Activated CD4-positive, alpha-beta T cell treated with anti-CD3 and anti-CD28 coated beads for 24 hours (primary cell): ENCODE data around the gene FBXW5.

ENCODE experiments used
- DNase-seq, 2 donors: peaks; one replicate each; pipeline ENCODE4 v3.0.0-alpha.2; 2020; ENCODE audit warnings: low read depth in 2 of 2

Gene FBXW5

DNA sequence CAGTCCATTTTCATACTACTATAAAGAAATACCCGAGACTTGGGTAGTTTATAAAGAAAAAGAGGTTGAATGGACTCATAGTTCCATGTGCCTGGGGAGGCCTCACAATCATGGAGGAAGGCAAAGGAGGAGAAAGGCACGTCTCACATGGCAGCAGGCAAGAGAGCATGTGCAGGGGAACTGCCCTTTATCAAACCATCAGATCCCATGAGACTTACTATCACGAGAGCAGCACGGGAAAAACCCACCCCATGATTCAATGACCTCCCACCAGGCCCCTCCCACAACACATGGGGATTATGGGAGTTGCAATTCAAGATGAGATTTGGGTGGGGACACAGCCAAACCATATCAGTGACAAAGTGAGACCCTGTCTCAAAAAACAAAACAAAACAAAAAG, 38.3 kb downstream of the FBXW5 start:
- no peak for DNase-seq

GRCh38 chr9:136903041-136903554, 41.4 kb downstream of the FBXW5 start:
- no peak for DNase-seq

DNA sequence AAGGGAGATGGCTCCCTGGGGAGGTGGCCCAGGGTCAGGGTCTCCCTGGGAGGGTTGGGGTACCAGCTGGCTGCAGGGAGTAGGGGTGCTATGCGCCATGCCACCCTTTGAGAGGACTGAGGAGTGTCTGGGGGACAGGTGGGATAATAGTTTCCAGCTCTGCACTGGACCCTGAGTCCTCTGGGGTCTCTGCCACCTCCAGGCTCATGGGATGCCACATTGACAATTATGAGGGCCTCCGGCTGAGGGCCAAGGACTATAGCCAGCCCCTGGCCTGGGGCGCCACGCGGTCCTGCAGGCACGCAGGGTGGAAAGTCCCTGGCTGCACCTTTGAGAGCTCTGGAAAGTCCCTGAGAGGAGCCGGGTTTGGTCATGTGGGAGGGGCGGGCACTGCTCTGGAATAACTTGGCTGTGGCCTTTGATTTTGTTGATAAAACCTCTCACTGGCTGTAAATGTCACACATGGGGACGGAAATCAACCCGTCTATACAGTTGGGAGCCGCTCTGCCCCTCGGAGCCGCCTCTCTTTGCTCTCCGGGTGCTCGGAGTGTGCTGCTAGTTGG, 42.2 kb downstream of the FBXW5 start:
- DNase-seq = peak; percentile 73 to 81

- peak; percentile 66 for DNase-seq
These were observed 42.9 kb downstream of the FBXW5 start for GRCh38 chr9:136901516-136902258.

DNA sequence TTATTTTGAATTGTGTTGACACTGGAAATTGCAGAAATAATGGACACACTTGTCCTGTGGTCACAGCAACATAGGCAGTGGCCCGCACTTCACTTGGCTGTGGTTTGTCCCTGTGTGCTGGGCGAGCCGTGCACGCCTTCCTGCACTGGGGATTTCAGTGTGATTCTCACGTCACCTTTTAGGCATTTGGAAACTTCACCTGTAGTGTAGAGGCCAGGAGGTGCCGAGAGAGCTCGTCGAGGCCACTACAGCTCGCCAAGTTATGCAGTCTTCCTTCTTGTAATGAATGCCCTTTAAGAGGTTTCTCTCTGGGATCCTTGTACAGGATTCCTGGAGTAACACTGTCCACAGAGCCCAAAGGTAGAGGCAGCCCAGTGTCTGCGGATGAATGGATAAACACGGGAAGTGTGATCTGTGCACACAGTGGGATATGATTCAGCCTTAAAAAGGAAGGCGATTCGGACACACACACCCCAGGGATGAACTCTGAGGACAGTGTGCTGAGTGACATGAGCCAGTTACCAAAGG, 43.5 kb downstream of the FBXW5 start:
- no peak for DNase-seq

DNA sequence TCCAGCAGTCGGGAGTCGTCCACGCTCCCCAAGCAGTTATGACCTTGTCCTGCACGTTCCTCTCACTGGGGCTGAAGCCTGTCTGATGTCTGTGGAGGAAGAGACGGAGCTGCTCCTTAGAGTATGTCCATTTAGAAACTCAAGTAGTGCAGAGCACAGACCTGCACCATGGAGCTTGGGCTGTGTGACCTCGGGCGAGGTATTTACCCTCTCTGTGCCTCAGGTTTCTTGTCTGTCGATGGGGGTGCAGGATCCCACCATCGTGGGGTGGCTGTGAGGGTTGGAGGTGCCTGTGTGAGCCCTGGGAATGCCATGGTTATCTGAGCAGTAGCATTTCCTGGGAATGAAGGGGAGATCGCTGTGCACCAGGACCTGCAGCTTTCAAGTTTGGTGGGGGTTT, 44.0 kb downstream of the FBXW5 start:
- no peak for DNase-seq

DNA sequence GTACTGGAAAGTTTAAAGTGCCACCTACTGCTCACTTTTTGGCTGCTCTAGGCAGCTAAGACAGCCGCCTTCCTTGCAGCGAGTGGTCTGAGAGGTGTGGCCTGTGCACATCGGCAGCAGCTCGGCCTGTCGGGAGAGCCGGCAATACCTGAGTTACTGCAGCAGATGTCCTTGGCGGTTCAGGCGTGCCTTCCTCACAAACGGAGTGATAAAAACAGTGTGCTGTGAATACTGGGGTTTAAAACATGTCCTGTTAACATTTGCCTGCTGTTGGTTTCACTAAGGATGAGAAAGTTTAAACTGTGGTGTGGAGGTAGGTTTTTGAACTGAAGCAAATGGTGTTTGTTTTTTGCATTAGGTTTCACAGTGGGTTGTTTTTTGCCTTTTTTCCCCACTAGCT, 45.3 kb downstream of the FBXW5 start:
- DNase-seq = no peak

DNA sequence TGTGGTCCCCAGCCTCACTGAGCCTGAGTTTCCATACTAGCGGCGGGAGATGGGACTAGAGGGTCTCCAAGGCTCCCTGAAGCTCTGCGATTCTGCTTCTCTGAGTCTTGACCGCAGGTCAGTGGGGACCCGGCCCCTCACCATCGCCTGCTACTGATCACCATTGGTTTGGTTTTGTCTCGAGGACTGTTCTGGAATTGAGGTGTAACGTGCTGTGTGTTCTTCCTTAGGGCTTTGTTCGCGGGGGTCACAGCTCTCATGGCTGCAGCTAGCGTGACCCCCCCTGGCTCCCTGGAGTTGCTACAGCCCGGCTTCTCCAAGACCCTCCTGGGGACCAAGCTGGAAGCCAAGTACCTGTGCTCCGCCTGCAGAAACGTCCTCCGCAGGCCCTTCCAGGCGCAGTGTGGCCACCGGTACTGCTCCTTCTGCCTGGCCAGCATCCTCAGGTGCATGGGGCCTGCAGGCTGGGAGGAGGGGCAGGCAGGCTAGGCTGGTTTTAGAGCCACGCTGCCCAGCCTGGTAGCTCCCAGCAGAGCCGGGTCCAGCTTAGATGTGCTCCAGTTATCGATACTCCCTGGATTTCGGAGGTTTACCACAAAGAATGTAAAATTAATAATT, 45.9 kb downstream of the FBXW5 start:
- no peak for DNase-seq

- no peak for DNase-seq
These were observed 48.5 kb downstream of the FBXW5 start for GRCh38 chr9:136896027-136896426.

GRCh38 chr9:136890661-136891060, 53.9 kb downstream of the FBXW5 start:
- no peak for DNase-seq
